ENCODE data around the gene LRRN2.

- TF ChIP-seq TAF1 (IDR thresholded peaks at IDR 0.05; ENCODE audit: low read depth) (no peak), YY1 (IDR thresholded peaks at IDR 0.05; ENCODE audit: low read depth) (no peak), MAX (IDR thresholded peaks at IDR 0.05) (no peak), USF1 (IDR thresholded peaks at IDR 0.05) (no peak), RAD21 (IDR thresholded peaks at IDR 0.05; ENCODE audit: low read depth) (no peak), CEBPB (IDR thresholded peaks at IDR 0.05) (no peak), REST (IDR thresholded peaks at IDR 0.05; ENCODE audit: low read depth) (no peak), TEAD4 (IDR thresholded peaks at IDR 0.05) (no peak), FOXM1 (IDR thresholded peaks at IDR 0.05; ENCODE audit: borderline replicate concordance, low read depth) (no peak), EP300 (IDR thresholded peaks at IDR 0.05; ENCODE audit: borderline replicate concordance) (no peak), CREB1 (IDR thresholded peaks at IDR 0.05; ENCODE audit: low read depth) (no peak)
Observed at GRCh38 chr1:204716660-204717059, 31.1 kb upstream of the LRRN2 start.

All from Ishikawa (cell line).